Neuronal stem cell (in vitro differentiated cells): ENCODE measurements around the gene SPDYE3.
"Not testable (repeated sequence)": the region's sequence is repeated elsewhere in the genome, so short reads cannot be mapped to it uniquely, and the experiment has no call there.

ENCODE experiments used
- DNase-seq: peaks from one replicate; pipeline ENCODE4 v3.0.0-alpha.2; 2013; ENCODE audit warnings: low spot score
- H2AFZ ChIP-seq: one replicate; pipeline ENCODE4 v1.6.1; 2013; ENCODE audit warnings: mild to moderate bottlenecking, low read length, inconsistent platforms
- H2AK5ac ChIP-seq: 2 replicates; pipeline ENCODE4 v1.6.1; 2013; ENCODE audit warnings: low read depth, mild to moderate bottlenecking, inconsistent platforms, low read length, moderate library complexity, mixed read lengths
- H2BK120ac ChIP-seq: 2 replicates; pipeline ENCODE4 v1.6.1; 2013; ENCODE audit warnings: low read depth, mild to moderate bottlenecking, inconsistent platforms, low read length, moderate library complexity, mixed read lengths
- H2BK12ac ChIP-seq: one replicate; pipeline ENCODE4 v1.6.1; 2013; ENCODE audit warnings: low read length, inconsistent platforms
- H2BK15ac ChIP-seq: 2 replicates; pipeline ENCODE4 v1.6.1; 2013; ENCODE audit warnings: mild to moderate bottlenecking, low read length, inconsistent platforms, mixed read lengths
- H2BK5ac ChIP-seq: one replicate; pipeline ENCODE4 v1.6.1; 2013; ENCODE audit warnings: inconsistent platforms, mild to moderate bottlenecking, low read length, moderate library complexity
- H3K14ac ChIP-seq: one replicate; pipeline ENCODE4 v1.6.1; 2013; ENCODE audit warnings: low read length, inconsistent platforms
- H3K18ac ChIP-seq: 2 replicates; pipeline ENCODE4 v1.6.1; 2013; ENCODE audit warnings: low read length, inconsistent platforms
- H3K23ac ChIP-seq: 2 replicates; pipeline ENCODE4 v1.6.1; 2013; ENCODE audit warnings: low read depth, mild to moderate bottlenecking, mixed read lengths, low read length, inconsistent platforms; ENCODE audit not compliant: poor library complexity
- H3K27ac ChIP-seq: replicated peaks from 3 replicates; pipeline ENCODE4 v1.5.1; 2013; ENCODE audit warnings: low read length, inconsistent platforms
- H3K27me3 ChIP-seq, 3 experiments: 2 replicates each; pipeline ENCODE4 v1.6.1; 2013; ENCODE audit warnings: low read length in 3 of 3, mild to moderate bottlenecking in 2 of 3, inconsistent platforms in 1 of 3, low read depth in 1 of 3, mixed read lengths in 1 of 3, moderate library complexity in 1 of 3; ENCODE audit not compliant: control insufficient read depth in 3 of 3, insufficient read depth in 3 of 3
- H3K36me3 ChIP-seq, 2 donors: replicated peaks in 1 of 2; 2 replicates each; pipeline ENCODE4 v1.6.1; 2013; ENCODE audit warnings: low read length in 2 of 2; ENCODE audit not compliant: control insufficient read depth in 2 of 2, insufficient read depth in 2 of 2
- H3K4ac ChIP-seq: 2 replicates; pipeline ENCODE4 v1.6.1; 2013; ENCODE audit warnings: inconsistent platforms, mild to moderate bottlenecking, low read length, moderate library complexity
- H3K4me1 ChIP-seq, 2 donors: 1 replicate in 1 of 2; 2 replicates in 1 of 2; pipeline ENCODE4 v1.6.1; 2013; ENCODE audit warnings: low read length in 2 of 2, low read depth in 1 of 2; ENCODE audit not compliant: control insufficient read depth in 2 of 2, insufficient read depth in 1 of 2
- H3K4me2 ChIP-seq: one replicate; pipeline ENCODE4 v1.6.1; 2013; ENCODE audit warnings: mild to moderate bottlenecking, low read length, inconsistent platforms; ENCODE audit not compliant: insufficient read depth, poor library complexity, severe bottlenecking
- H3K4me3 ChIP-seq, 2 donors: 2 replicates each; pipeline ENCODE4 v1.5.1; 2013; ENCODE audit warnings: low read length in 2 of 2, mild to moderate bottlenecking in 2 of 2, inconsistent platforms in 1 of 2, moderate library complexity in 1 of 2
- H3K79me1 ChIP-seq: one replicate; pipeline ENCODE4 v1.6.1; 2013; ENCODE audit warnings: low read depth, mild to moderate bottlenecking, inconsistent platforms, low read length, moderate library complexity
- H3K9ac ChIP-seq: one replicate; pipeline ENCODE4 v1.6.1; 2013; ENCODE audit warnings: mild to moderate bottlenecking, low read depth, low read length, inconsistent platforms; ENCODE audit not compliant: poor library complexity
- H3K9me3 ChIP-seq, 2 donors: replicated peaks in 1 of 2; 2 replicates each; pipeline versions ENCODE3 to v1.6.1; 2013; ENCODE audit warnings: low read length in 2 of 2, mild to moderate bottlenecking in 2 of 2, inconsistent platforms in 1 of 2, low read depth in 1 of 2, mixed read lengths in 1 of 2, moderate library complexity in 1 of 2; ENCODE audit not compliant: control insufficient read depth in 2 of 2, insufficient read depth in 1 of 2
- H4K8ac ChIP-seq: one replicate; pipeline ENCODE4 v1.6.1; 2013; ENCODE audit warnings: low read depth, mild to moderate bottlenecking, inconsistent platforms, low read length, moderate library complexity
- H4K91ac ChIP-seq: one replicate; pipeline ENCODE4 v1.6.1; 2013; ENCODE audit warnings: low read length, low read depth, mild to moderate bottlenecking, inconsistent platforms; ENCODE audit not compliant: poor library complexity
- WGBS, 2 donors: extraction: QIAGEN DNeasy Blood & Tissue Kit; methylation state at CpG; one replicate each; pipeline ENCODE4 v1.1.7; 2013; ENCODE audit warnings: missing lambda C conversion rate in 2 of 2, mixed read lengths in 1 of 2; ENCODE audit not compliant: insufficient read length in 2 of 2, insufficient replicate concordance in 1 of 2; ENCODE audit errors: extremely low coverage in 2 of 2; 5-methylcytosine and 5-hydroxymethylcytosine counted together

The SPDYE3 gene

DNA sequence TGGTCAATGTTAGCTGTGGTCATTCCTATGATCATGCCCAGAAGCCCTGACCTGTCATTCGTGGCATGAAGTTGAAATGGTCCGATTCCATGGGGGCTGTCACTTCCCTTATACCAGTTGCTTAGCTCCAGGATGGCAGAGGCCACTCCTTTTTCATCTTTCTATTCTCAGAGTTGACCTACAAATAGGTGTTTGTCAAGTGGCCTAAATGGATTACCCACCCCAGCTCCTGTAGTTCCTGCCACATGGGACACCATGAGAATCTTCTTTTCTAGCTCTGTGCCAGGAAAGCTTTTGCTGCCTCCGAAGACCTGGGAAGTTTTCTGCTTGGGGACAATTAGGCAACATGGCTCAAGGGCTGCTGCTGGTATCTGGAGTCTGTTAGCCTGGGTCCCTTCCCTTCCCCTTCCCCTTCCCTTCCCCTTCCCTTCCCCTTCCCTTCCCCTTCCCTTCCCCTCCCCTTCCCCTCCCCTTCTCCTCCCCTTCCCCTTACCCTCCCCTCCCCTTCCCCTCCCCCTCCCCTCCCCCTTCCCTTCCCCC lies 25.4 kb upstream of the SPDYE3 start:
- H3K36me3 ChIP-seq, H2BK5ac ChIP-seq, H3K4ac ChIP-seq, H3K23ac ChIP-seq, H3K18ac ChIP-seq, H3K27me3 ChIP-seq, H4K91ac ChIP-seq, H4K8ac ChIP-seq, H3K4me2 ChIP-seq, DNase-seq, H2BK12ac ChIP-seq, H3K27ac ChIP-seq, H3K79me1 ChIP-seq, H3K9me3 ChIP-seq, H3K4me3 ChIP-seq, H2BK15ac ChIP-seq, H3K4me1 ChIP-seq, H3K14ac ChIP-seq, H2AK5ac ChIP-seq, H3K9ac ChIP-seq, H2BK120ac ChIP-seq, H2AFZ ChIP-seq: not testable (repeated sequence)
- no CpG with 5 or more reads among the region's 3 CpGs for WGBS, 2 donors

DNA sequence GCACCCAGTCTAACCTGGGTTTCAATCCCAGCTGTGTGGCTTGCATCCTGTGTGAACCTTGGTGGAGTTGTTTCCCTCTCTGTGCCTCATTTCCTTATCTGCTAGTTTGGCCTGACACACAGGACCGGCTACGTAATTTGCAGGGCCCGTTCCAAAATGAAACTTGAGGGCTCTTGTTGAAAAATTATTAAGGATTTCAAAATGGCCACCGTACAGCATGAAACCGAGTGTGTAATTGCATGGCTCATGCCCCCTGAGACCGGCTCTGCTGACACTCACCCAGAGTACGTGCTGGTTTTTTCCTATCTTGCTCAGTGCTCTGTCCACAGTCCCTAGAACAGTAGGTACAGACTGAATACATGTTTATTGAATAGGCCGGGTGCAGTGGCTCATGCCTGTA lies 24.4 kb upstream of the SPDYE3 start:
- not testable (repeated sequence) for H3K4me3 ChIP-seq, H3K9me3 ChIP-seq, H2AFZ ChIP-seq, H3K4me2 ChIP-seq, H4K91ac ChIP-seq, H2BK12ac ChIP-seq, H3K18ac ChIP-seq, H3K23ac ChIP-seq, H3K27me3 ChIP-seq, H2BK120ac ChIP-seq, H2BK15ac ChIP-seq, H2AK5ac ChIP-seq, H3K14ac ChIP-seq, H3K27ac ChIP-seq, DNase-seq, H3K9ac ChIP-seq, H3K4me1 ChIP-seq, H4K8ac ChIP-seq, H3K36me3 ChIP-seq, H2BK5ac ChIP-seq, H3K79me1 ChIP-seq, H3K4ac ChIP-seq
- no CpG with 5 or more reads among the region's 8 CpGs for WGBS, 2 donors

DNA sequence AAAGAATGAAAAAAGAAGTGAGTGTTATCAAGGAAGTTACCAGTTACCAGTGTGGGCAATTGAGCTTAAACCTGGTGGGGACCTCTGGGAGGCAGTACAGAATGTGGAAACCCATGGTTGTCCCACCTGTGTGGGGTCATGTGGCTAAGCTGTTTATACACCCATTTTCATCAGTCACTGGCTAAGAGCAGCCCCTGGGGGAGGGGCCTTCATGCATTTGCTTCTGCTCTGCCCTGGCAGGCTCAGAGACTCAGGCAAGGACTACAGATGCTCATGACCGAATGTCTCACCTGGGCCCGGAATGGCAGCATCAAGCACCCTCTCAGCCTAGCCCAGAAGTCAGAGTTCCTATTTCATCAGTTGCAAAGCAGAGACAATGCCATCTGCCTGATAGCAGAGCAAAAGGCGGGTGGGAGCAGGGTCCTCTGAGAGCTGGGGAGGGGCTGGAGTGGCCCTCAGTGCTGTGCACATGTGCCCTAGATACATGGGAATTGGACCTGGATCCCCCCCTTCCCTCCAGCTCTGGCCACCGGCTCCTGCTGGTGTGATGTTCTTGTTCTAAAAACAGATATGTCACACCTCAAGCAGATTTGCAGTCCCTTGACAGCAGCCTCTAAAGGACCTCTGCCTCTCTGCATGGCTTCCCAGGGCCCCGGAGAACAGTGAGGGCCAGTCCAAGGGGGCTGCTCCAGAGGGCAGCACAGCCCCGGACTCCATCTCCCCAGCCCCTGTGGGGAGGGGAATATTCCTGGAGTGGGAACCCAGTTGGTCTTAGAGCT lies 20.1 kb upstream of the SPDYE3 start:
- H3K4me2 ChIP-seq, H3K23ac ChIP-seq, H2BK5ac ChIP-seq, H3K79me1 ChIP-seq, H2BK120ac ChIP-seq, H3K18ac ChIP-seq, H2BK15ac ChIP-seq, H4K8ac ChIP-seq, H2AK5ac ChIP-seq, H2BK12ac ChIP-seq, H3K4me3 ChIP-seq, H2AFZ ChIP-seq, H3K9me3 ChIP-seq, H3K9ac ChIP-seq, H3K4ac ChIP-seq, H4K91ac ChIP-seq, H3K36me3 ChIP-seq, H3K27me3 ChIP-seq, DNase-seq, H3K4me1 ChIP-seq, H3K27ac ChIP-seq, H3K14ac ChIP-seq: not testable (repeated sequence)
- WGBS, 2 donors = no CpG with 5 or more reads among the region's 6 CpGs

GRCh38 chr7:100288258-100288657 lies 19.2 kb upstream of the SPDYE3 start:
- not testable (repeated sequence) for H3K27ac ChIP-seq, H3K4ac ChIP-seq, H3K79me1 ChIP-seq, H3K36me3 ChIP-seq, DNase-seq, H3K23ac ChIP-seq, H2BK5ac ChIP-seq, H3K18ac ChIP-seq, H3K14ac ChIP-seq, H2BK12ac ChIP-seq, H4K91ac ChIP-seq, H3K9me3 ChIP-seq, H2AFZ ChIP-seq, H2BK15ac ChIP-seq, H2AK5ac ChIP-seq, H3K4me3 ChIP-seq, H3K4me2 ChIP-seq, H3K4me1 ChIP-seq, H2BK120ac ChIP-seq, H3K9ac ChIP-seq, H3K27me3 ChIP-seq, H4K8ac ChIP-seq
- WGBS, 2 donors = no CpG with 5 or more reads among the region's 3 CpGs
